Activated B cell treated with CpG ODN at 0.5 μM for 24 hours (primary cell): Measurements from ENCODE around the gene FETUB. TPM values are rescaled to one million over a fixed set of nuclear protein-coding genes. Genes with fewer than 3 reads are reported as not detected.
"Not testable (repeated sequence)": the region's sequence is repeated elsewhere in the genome, so short reads cannot be mapped to it uniquely, and the experiment has no call there.

Experiments
- ATAC-seq: fragments of 200-7000 bp; cut with Tn5 transposase; one replicate; pipeline ENCODE4 v1.10.0; 2021; ENCODE audit warnings: low read depth, mild to moderate bottlenecking, moderate library complexity
- CTCF ChIA-PET: fragments of 350-600 bp; sonication (Branson Sonifier 250); formaldehyde crosslinking; loops from one replicate; lab custom pipeline; 2021; ENCODE audit warnings: antibody characterized with exemption; lab: Charles Lee
- POLR2A ChIA-PET: fragments of 350-600 bp; sonication (Branson Sonifier 250); formaldehyde crosslinking; loops from one replicate; lab custom pipeline; 2021; ENCODE audit warnings: antibody characterized with exemption; lab: Charles Lee
- DNase-seq: peaks from one replicate; pipeline ENCODE4 v3.0.0; 2022
- H3K27ac Mint-ChIP-seq: one replicate; pipeline ENCODE4 v1.8.0; 2020; ENCODE audit warnings: mixed read lengths
- H3K27me3 Mint-ChIP-seq: one replicate; pipeline ENCODE4 v1.8.0; 2021; ENCODE audit warnings: mixed read lengths
- H3K36me3 Mint-ChIP-seq: one replicate; pipeline ENCODE4 v1.8.0; 2021; ENCODE audit warnings: low read depth, mixed read lengths
- H3K4me1 Mint-ChIP-seq: one replicate; pipeline ENCODE4 v1.8.0; 2021; ENCODE audit warnings: mixed read lengths
- H3K4me3 Mint-ChIP-seq: one replicate; pipeline ENCODE4 v1.8.0; 2020; ENCODE audit warnings: mild to moderate bottlenecking, mixed read lengths
- H3K9me3 Mint-ChIP-seq: one replicate; pipeline ENCODE4 v1.8.0; 2020; ENCODE audit warnings: mixed read lengths
- intact Hi-C: fragments of 100-400 bp; cut with micrococcal nuclease; formaldehyde crosslinking; loops from one replicate; pipeline ENCODE4 v1.15.1; 2024
- total RNA-seq: library from RNA; stranded (reverse); gene quantifications from 2 replicates; pipeline ENCODE4 v1.2.3, GENCODE V29; 2022
- TF ChIP-seq, protein P1 (sequence below): fragments of 200-600 bp; IDR thresholded peaks from one replicate; pipeline ENCODE4 v1.8.0; 2022; ENCODE audit warnings: antibody characterized with exemption, mild to moderate bottlenecking

FETUB gene
- total RNA-seq, 1 donor from 2014 or later = not detected

- no peak for ATAC-seq
- TF ChIP-seq, protein P1, sequence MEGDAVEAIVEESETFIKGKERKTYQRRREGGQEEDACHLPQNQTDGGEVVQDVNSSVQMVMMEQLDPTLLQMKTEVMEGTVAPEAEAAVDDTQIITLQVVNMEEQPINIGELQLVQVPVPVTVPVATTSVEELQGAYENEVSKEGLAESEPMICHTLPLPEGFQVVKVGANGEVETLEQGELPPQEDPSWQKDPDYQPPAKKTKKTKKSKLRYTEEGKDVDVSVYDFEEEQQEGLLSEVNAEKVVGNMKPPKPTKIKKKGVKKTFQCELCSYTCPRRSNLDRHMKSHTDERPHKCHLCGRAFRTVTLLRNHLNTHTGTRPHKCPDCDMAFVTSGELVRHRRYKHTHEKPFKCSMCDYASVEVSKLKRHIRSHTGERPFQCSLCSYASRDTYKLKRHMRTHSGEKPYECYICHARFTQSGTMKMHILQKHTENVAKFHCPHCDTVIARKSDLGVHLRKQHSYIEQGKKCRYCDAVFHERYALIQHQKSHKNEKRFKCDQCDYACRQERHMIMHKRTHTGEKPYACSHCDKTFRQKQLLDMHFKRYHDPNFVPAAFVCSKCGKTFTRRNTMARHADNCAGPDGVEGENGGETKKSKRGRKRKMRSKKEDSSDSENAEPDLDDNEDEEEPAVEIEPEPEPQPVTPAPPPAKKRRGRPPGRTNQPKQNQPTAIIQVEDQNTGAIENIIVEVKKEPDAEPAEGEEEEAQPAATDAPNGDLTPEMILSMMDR = no peak
- POLR2A ChIA-PET = no interaction called here
- intact Hi-C loops = no loop called here
- DNase-seq = no peak
- H3K4me1 Mint-ChIP-seq = no peaks in the 10 kb centered on the region
- H3K27ac Mint-ChIP-seq = no peak overlapping the region
- H3K9me3 Mint-ChIP-seq = no peaks in the 10 kb centered on the region
- no peaks in the 10 kb centered on the region for H3K36me3 Mint-ChIP-seq
- H3K27me3 Mint-ChIP-seq = peaks cover 11% of the 10 kb centered on the region
- H3K4me3 Mint-ChIP-seq = no peak overlapping the region
- CTCF ChIA-PET = no interaction called here
Observed at GRCh38 chr3:186700267-186700666, 60.1 kb downstream of the FETUB start.

DNA sequence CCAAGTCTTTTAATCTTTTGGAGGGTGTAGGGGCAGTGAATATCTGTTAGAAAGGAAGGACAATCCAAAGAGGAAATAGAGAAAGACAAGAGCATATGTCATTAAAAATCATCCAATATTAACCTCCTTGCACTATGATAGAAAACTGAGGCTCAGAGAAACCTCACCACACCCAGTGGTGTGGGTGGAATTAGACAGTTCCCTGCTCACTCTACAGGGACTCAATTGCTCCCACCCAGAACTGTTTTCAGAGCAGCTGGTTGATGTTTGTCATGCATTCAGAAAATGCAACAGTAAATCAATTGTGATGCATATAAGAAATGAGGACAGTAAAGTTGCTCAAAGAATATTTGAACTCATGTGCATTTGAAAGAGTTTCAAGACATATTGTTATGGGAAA lies 62.3 kb downstream of the FETUB start:
- CTCF ChIA-PET = not testable (repeated sequence)

More for the DNA sequence above, 62.3 kb downstream of the FETUB start:
- H3K4me3 Mint-ChIP-seq, DNase-seq, H3K9me3 Mint-ChIP-seq, intact Hi-C loops, H3K27ac Mint-ChIP-seq, H3K4me1 Mint-ChIP-seq, ATAC-seq, POLR2A ChIA-PET, H3K36me3 Mint-ChIP-seq: not testable (repeated sequence)
- peaks cover 16% of the 10 kb centered on the region for H3K27me3 Mint-ChIP-seq

Other genes starting within 250 kb of the FETUB start
- 4.0 and 4.6 TPM in 2 replicates for gene CRYGS, start 96.0 kb upstream of the FETUB start, total RNA-seq
- 11.9 and 15.4 TPM in 2 replicates for gene TBCCD1, start 73.1 kb upstream of the FETUB start, total RNA-seq
- 51.3 and 52.5 TPM in 2 replicates for gene DNAJB11, start 69.7 kb upstream of the FETUB start, total RNA-seq
- not detected in 2 replicates for gene AHSG, start 27.3 kb upstream of the FETUB start, total RNA-seq
- not detected in 2 replicates for gene HRG, start 25.6 kb downstream of the FETUB start, total RNA-seq
- gene KNG1, start 77.0 kb downstream of the FETUB start, total RNA-seq = not detected in 2 replicates
- gene EIF4A2, start 143.2 kb downstream of the FETUB start, total RNA-seq = 533 and 574 TPM in 2 replicates
- 28.8 and 29.9 TPM in 2 replicates for gene RFC4, start 166.1 kb downstream of the FETUB start, total RNA-seq
- gene ADIPOQ, start 202.3 kb downstream of the FETUB start, total RNA-seq = not detected in 2 replicates